ENCODE results near the gene BIRC6.
"Not testable (repeated sequence)": the region's sequence is repeated elsewhere in the genome, so short reads cannot be mapped to it uniquely, and the experiment has no call there.

Gene BIRC6

GRCh38 chr2:32453242-32454062, 96.6 kb downstream of the BIRC6 start:
- TF ChIP-seq CTCF (IDR thresholded peaks at IDR 0.05; ENCODE audit: extremely low read depth, missing control alignments), result no peak
- DNase-seq (ENCODE audit: low spot score), result no peak

- no peak for TF ChIP-seq CTCF (IDR thresholded peaks at IDR 0.05; ENCODE audit: extremely low read depth, missing control alignments)
- no peak for DNase-seq (ENCODE audit: low spot score)
Observed at GRCh38 chr2:32455816-32456215, 99.0 kb downstream of the BIRC6 start.

- no peak for DNase-seq (ENCODE audit: low spot score)
- no peak for TF ChIP-seq CTCF (IDR thresholded peaks at IDR 0.05; ENCODE audit: extremely low read depth, missing control alignments)
Observed at GRCh38 chr2:32456808-32457207, 100.0 kb downstream of the BIRC6 start.

- no peak for DNase-seq (ENCODE audit: low spot score)
- TF ChIP-seq CTCF (IDR thresholded peaks at IDR 0.05; ENCODE audit: extremely low read depth, missing control alignments), result no peak
Observed at GRCh38 chr2:32457814-32458213, 101.0 kb downstream of the BIRC6 start.

GRCh38 chr2:32460861-32461260, 104.0 kb downstream of the BIRC6 start:
- DNase-seq (ENCODE audit: low spot score), result not testable (repeated sequence)

- TF ChIP-seq CTCF (IDR thresholded peaks at IDR 0.05; ENCODE audit: extremely low read depth, missing control alignments), result no peak
- DNase-seq (ENCODE audit: low spot score), result no peak
Observed at GRCh38 chr2:32463110-32463509, 106.3 kb downstream of the BIRC6 start.

GRCh38 chr2:32464431-32464830, 107.6 kb downstream of the BIRC6 start:
- no peak for DNase-seq (ENCODE audit: low spot score)
- no peak for TF ChIP-seq CTCF (IDR thresholded peaks at IDR 0.05; ENCODE audit: extremely low read depth, missing control alignments)

GRCh38 chr2:32472605-32473004, 115.8 kb downstream of the BIRC6 start:
- TF ChIP-seq CTCF (IDR thresholded peaks at IDR 0.05; ENCODE audit: extremely low read depth, missing control alignments), result no peak
- no peak for DNase-seq (ENCODE audit: low spot score)
